Measurements from ENCODE around the gene CEP192.

GRCh38 chr18:13136056-13136903 is 145.1 kb downstream of the CEP192 start:
- TF ChIP-seq CTCF (conservative IDR thresholded peaks at IDR 0.05 in 1 of 2, IDR thresholded peaks at IDR 0.05 in 1 of 2; ENCODE audit: extremely low read depth in 1 of 2, insufficient read depth in 1 of 2, low read depth in 1 of 2, low read length in 2 of 2) (no peak), EZH2 (IDR thresholded peaks at IDR 0.05; ENCODE audit: borderline replicate concordance, low read length) (no peak)

Measured in mammary epithelial cell (primary cell).